ENCODE measurements around the gene SPEG. TPM values are rescaled to one million over a fixed set of nuclear protein-coding genes. Genes with fewer than 3 reads are reported as not detected.

SPEG gene
- total and polyA plus RNA-seq, 2 of the 13 experiments (the other 11 are each of a cell fraction or from before 2014, with no cell fraction given), result 0.18 to 0.24 TPM

DNA sequence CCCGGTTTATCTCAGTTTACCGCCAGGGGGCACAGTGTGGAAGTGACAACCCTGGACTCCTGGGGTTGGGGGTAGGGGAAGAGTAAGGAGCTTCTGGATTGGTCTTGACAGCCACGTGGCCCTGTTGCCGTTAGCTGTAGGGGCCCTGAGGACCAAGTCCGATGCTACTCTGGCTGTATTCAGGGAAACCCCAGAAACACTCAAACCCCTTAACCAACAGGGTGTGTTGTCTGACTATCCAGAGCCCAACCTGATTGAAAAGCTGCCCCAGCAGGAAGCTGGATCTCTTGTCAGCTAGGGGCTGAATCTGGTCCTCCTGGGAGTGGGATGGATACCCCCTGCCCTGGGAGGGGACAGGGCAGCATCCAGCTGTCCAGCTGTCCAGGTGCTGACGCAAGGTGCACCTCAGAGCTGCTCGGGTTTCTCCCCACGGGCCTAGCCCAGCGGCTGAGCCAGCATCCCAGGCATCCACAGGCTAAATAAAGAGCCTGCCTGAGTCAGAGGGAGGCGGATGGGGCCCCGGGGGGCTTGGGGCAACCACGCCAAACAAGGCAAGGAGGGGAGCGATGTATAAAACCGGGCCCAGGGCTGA, 61.0 kb downstream of the SPEG start (continued):
- TF ChIP-seq, protein P1, sequence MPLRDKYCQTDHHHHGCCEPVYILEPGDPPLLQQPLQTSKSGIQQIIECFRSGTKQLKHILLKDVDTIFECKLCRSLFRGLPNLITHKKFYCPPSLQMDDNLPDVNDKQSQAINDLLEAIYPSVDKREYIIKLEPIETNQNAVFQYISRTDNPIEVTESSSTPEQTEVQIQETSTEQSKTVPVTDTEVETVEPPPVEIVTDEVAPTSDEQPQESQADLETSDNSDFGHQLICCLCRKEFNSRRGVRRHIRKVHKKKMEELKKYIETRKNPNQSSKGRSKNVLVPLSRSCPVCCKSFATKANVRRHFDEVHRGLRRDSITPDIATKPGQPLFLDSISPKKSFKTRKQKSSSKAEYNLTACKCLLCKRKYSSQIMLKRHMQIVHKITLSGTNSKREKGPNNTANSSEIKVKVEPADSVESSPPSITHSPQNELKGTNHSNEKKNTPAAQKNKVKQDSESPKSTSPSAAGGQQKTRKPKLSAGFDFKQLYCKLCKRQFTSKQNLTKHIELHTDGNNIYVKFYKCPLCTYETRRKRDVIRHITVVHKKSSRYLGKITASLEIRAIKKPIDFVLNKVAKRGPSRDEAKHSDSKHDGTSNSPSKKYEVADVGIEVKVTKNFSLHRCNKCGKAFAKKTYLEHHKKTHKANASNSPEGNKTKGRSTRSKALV (CRISPR knock-in tag; IDR thresholded peaks at IDR 0.05), result no peak
- TF ChIP-seq, protein P2, sequence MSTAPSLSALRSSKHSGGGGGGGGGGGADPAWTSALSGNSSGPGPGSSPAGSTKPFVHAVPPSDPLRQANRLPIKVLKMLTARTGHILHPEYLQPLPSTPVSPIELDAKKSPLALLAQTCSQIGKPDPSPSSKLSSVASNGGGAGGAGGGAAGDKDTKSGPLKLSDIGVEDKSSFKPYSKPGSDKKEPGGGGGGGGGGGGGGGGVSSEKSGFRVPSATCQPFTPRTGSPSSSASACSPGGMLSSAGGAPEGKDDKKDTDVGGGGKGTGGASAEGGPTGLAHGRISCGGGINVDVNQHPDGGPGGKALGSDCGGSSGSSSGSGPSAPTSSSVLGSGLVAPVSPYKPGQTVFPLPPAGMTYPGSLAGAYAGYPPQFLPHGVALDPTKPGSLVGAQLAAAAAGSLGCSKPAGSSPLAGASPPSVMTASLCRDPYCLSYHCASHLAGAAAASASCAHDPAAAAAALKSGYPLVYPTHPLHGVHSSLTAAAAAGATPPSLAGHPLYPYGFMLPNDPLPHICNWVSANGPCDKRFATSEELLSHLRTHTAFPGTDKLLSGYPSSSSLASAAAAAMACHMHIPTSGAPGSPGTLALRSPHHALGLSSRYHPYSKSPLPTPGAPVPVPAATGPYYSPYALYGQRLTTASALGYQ (CRISPR knock-in tag; IDR thresholded peaks at IDR 0.05), result no peak
- TF ChIP-seq ZNF142 (CRISPR knock-in tag; IDR thresholded peaks at IDR 0.05) (no peak), NBN (conservative IDR thresholded peaks at IDR 0.05) (no peak), MAFG (CRISPR knock-in tag; IDR thresholded peaks at IDR 0.05) (no peak), KAT8 (CRISPR knock-in tag; IDR thresholded peaks at IDR 0.05) (no peak), ZSCAN12 (CRISPR knock-in tag; IDR thresholded peaks at IDR 0.05) (no peak), GATAD1 (CRISPR knock-in tag; IDR thresholded peaks at IDR 0.05) (no peak), ADNP (CRISPR knock-in tag; IDR thresholded peaks at IDR 0.05) (no peak), SRF (IDR thresholded peaks at IDR 0.05; ENCODE audit: low read depth, low read length) (no peak)
- TF ChIP-seq, protein P3, sequence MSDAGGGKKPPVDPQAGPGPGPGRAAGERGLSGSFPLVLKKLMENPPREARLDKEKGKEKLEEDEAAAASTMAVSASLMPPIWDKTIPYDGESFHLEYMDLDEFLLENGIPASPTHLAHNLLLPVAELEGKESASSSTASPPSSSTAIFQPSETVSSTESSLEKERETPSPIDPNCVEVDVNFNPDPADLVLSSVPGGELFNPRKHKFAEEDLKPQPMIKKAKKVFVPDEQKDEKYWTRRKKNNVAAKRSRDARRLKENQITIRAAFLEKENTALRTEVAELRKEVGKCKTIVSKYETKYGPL (CRISPR knock-in tag; IDR thresholded peaks at IDR 0.05), result no peak
- TF ChIP-seq, protein P4, sequence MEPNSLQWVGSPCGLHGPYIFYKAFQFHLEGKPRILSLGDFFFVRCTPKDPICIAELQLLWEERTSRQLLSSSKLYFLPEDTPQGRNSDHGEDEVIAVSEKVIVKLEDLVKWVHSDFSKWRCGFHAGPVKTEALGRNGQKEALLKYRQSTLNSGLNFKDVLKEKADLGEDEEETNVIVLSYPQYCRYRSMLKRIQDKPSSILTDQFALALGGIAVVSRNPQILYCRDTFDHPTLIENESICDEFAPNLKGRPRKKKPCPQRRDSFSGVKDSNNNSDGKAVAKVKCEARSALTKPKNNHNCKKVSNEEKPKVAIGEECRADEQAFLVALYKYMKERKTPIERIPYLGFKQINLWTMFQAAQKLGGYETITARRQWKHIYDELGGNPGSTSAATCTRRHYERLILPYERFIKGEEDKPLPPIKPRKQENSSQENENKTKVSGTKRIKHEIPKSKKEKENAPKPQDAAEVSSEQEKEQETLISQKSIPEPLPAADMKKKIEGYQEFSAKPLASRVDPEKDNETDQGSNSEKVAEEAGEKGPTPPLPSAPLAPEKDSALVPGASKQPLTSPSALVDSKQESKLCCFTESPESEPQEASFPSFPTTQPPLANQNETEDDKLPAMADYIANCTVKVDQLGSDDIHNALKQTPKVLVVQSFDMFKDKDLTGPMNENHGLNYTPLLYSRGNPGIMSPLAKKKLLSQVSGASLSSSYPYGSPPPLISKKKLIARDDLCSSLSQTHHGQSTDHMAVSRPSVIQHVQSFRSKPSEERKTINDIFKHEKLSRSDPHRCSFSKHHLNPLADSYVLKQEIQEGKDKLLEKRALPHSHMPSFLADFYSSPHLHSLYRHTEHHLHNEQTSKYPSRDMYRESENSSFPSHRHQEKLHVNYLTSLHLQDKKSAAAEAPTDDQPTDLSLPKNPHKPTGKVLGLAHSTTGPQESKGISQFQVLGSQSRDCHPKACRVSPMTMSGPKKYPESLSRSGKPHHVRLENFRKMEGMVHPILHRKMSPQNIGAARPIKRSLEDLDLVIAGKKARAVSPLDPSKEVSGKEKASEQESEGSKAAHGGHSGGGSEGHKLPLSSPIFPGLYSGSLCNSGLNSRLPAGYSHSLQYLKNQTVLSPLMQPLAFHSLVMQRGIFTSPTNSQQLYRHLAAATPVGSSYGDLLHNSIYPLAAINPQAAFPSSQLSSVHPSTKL (CRISPR knock-in tag; IDR thresholded peaks at IDR 0.05), result no peak
- TF ChIP-seq, protein P5, sequence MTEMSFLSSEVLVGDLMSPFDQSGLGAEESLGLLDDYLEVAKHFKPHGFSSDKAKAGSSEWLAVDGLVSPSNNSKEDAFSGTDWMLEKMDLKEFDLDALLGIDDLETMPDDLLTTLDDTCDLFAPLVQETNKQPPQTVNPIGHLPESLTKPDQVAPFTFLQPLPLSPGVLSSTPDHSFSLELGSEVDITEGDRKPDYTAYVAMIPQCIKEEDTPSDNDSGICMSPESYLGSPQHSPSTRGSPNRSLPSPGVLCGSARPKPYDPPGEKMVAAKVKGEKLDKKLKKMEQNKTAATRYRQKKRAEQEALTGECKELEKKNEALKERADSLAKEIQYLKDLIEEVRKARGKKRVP (CRISPR knock-in tag; IDR thresholded peaks at IDR 0.05), result no peak
